Ovary (tissue), 9 donors: ENCODE measurements around the gene DCAF4. TPM values are rescaled to one million over a fixed set of nuclear protein-coding genes. Genes with fewer than 3 reads are reported as not detected.

ENCODE experiments used
- DNase-seq, 5 donors: peaks; one replicate each; pipeline ENCODE4 v3.0.0-alpha.2; 2019 to 2020
- H3K27ac ChIP-seq, 2 donors: fragments of 200-600 bp; one replicate each; pipeline versions ENCODE4 v1.5.1 to v1.8.0; 2019 to 2022
- H3K27me3 ChIP-seq: fragments of 200-600 bp; one replicate; pipeline ENCODE4 v1.8.0; 2022
- H3K36me3 ChIP-seq: fragments of 200-600 bp; sonication (generic); one replicate; pipeline ENCODE4 v1.5.1; 2019
- H3K4me1 ChIP-seq: one replicate; pipeline ENCODE4 v1.8.1; 2013; ENCODE audit warnings: mild to moderate bottlenecking, moderate library complexity; ENCODE audit not compliant: insufficient read depth
- H3K4me3 ChIP-seq: fragments of 200-600 bp; sonication (generic); one replicate; pipeline ENCODE4 v1.5.1; 2017
- H3K9me3 ChIP-seq, 2 donors: fragments of 200-600 bp in 1 of 2; sonication (generic) in 1 of 2; one replicate each; pipeline versions ENCODE4 v1.5.1 to v1.8.1; 2013 to 2019; ENCODE audit warnings: mild to moderate bottlenecking in 1 of 2, moderate library complexity in 1 of 2
- EP300 ChIP-seq: sonication (generic); formaldehyde crosslinking; IDR thresholded peaks from one replicate; pipeline ENCODE4 v1.6.1; 2017; ENCODE audit warnings: antibody characterized with exemption
- POLR2A ChIP-seq: fragments of 450-650 bp; IDR thresholded peaks from one replicate; pipeline ENCODE4 v1.6.1; 2017; ENCODE audit warnings: antibody characterized with exemption, mild to moderate bottlenecking, moderate library complexity
- WGBS, 3 donors: extraction: QIAGEN DNeasy Blood & Tissue Kit in 1 of 3; methylation state at CpG; one replicate each; pipeline versions ENCODE4 v1.1.5 to v1.1.7; 2013 to 2017; 5-methylcytosine and 5-hydroxymethylcytosine counted together
- intact Hi-C, 4 donors: fragments of 100-400 bp; cut with DNase I; formaldehyde crosslinking; loops; one replicate each; pipeline versions ENCODE4 v1.11.0 to v1.15.1; 2022 to 2023
- polyA plus RNA-seq, 2 donors: library from polyadenylated mRNA; stranded (reverse); fragments of 200-250 nt in 1 of 2; fragments of 350-450 nt in 1 of 2; fragmentation: Illumina TruSeq in 1 of 2; extraction: RNeasy Lipid Tissue Mini Kit (QIAGEN cat#74804) in 1 of 2; gene quantifications; one replicate each; pipeline ENCODE4 v1.2.3, GENCODE V29; 2013 to 2014
- total RNA-seq, 7 donors: library from RNA; depleted of rRNA in 2 of 7; stranded (reverse); fragments of >200 nt in 2 of 7; fragmentation: NEBNext Ultra II Directional in 3 of 7; extraction: Animal tissue kit (Norgen Biotek cat#: 25700) in 3 of 7; gene quantifications; one replicate each; pipeline versions ENCODE4 v1.1.0 to v1.2.4, GENCODE V29; 2016 to 2023
- TF ChIP-seq, protein P1 (sequence below), 3 donors: fragments of 450-650 bp in 2 of 3; fragments of 200-600 bp in 1 of 3; IDR thresholded peaks; one replicate each; pipeline versions ENCODE4 v1.5.1 to v1.8.0; 2016 to 2022; ENCODE audit warnings: antibody characterized with exemption in 3 of 3, mild to moderate bottlenecking in 1 of 3
- donor health status: DM: no; HTN: no; CAD: no; lungs with moderate emphysema.
- donor health status: DM: no; HTN: no; CAD: no.
- donor health status: Bipolar disorder and iron deficiency.
- donor health status: DM: yes; HTN: yes; CAD: no.
- donor health status: DM: no; HTN: no; CAD: no.
- donor health status: DM: yes; HTN: yes; CAD: no.

DCAF4 gene
- total and polyA plus RNA-seq, 9 donors, result 12.2 to 31.1 (median 20.4) TPM

GRCh38 chr14:72880164-72880563 is 46.1 kb upstream of the DCAF4 start:
- Histone ChIP-seq H3K27me3 (no peaks in the 10 kb centered on the region), H3K4me1 (peaks cover 6% of the 10 kb centered on the region), H3K36me3 (no peaks in the 10 kb centered on the region), H3K4me3 (no peak overlapping the region), H3K9me3 (no peaks in the 10 kb centered on the region), H3K27ac (no peak overlapping the region)
- intact Hi-C loops, result loop anchor here in 1 of 4 donors (10.0 kb wide), 1 partner anchor 225 kb away; no protein-coding TSS in a partner anchor
- TF ChIP-seq POLR2A (no peak), EP300 (no peak)
- TF ChIP-seq, protein P1, sequence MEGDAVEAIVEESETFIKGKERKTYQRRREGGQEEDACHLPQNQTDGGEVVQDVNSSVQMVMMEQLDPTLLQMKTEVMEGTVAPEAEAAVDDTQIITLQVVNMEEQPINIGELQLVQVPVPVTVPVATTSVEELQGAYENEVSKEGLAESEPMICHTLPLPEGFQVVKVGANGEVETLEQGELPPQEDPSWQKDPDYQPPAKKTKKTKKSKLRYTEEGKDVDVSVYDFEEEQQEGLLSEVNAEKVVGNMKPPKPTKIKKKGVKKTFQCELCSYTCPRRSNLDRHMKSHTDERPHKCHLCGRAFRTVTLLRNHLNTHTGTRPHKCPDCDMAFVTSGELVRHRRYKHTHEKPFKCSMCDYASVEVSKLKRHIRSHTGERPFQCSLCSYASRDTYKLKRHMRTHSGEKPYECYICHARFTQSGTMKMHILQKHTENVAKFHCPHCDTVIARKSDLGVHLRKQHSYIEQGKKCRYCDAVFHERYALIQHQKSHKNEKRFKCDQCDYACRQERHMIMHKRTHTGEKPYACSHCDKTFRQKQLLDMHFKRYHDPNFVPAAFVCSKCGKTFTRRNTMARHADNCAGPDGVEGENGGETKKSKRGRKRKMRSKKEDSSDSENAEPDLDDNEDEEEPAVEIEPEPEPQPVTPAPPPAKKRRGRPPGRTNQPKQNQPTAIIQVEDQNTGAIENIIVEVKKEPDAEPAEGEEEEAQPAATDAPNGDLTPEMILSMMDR (IDR thresholded peaks at IDR 0.05), result no peak
- no peak for DNase-seq
- 88 to 89% (median 88%) methylated on average over 2 of the region's 2 CpGs for WGBS, 3 donors

- TF ChIP-seq, protein P1 (IDR thresholded peaks at IDR 0.05), result no peak
- TF ChIP-seq POLR2A, result no peak
- TF ChIP-seq EP300, result no peak
- no peak for DNase-seq
- no peaks in the 10 kb centered on the region for H3K9me3 ChIP-seq
- no peaks in the 10 kb centered on the region for H3K36me3 ChIP-seq
- intact Hi-C loops, result loop anchor here in 1 of 4 donors (10.0 kb wide), 1 partner anchor 226 kb away; no protein-coding TSS in a partner anchor
- 93 to 97% (median 93%) methylated on average over 2 of the region's 2 CpGs for WGBS, 3 donors
- no peak overlapping the region for H3K4me3 ChIP-seq
- no peak overlapping the region for H3K27ac ChIP-seq
- H3K4me1 ChIP-seq, result peaks cover 6% of the 10 kb centered on the region
- no peaks in the 10 kb centered on the region for H3K27me3 ChIP-seq
Measured at GRCh38 chr14:72880820-72881219, 45.4 kb upstream of the DCAF4 start.

DNA sequence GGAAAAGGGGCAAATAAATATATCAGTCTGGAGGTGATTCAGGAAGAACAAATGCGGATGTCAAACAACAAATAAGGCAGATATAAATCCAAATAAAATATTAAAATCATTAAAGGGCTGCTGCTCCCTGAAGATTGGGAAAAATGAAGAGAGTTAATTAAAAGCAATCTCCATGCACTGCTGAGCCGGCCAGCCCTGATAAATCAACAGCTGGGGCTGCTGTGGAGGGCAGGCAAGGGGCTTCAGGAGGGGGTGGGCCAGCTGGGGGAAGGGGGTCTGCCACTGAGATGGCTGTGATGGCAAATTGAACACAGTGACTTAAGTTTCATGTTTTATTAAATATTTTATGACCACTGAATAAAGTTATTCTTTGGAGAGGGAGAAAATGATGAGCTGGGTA is 44.7 kb upstream of the DCAF4 start:
- no peaks in the 10 kb centered on the region for H3K27me3 ChIP-seq
- TF ChIP-seq POLR2A (no peak), EP300 (no peak)
- H3K27ac ChIP-seq, result no peak overlapping the region
- WGBS, 3 donors, result 44 to 59% (median 53%) methylated on average over 2 of the region's 2 CpGs
- no peaks in the 10 kb centered on the region for H3K9me3 ChIP-seq
- peaks cover 5% of the 10 kb centered on the region for H3K4me1 ChIP-seq
- no peak for DNase-seq
- H3K4me3 ChIP-seq, result no peak overlapping the region
- H3K36me3 ChIP-seq, result no peaks in the 10 kb centered on the region
- intact Hi-C loops, result loop anchor here in 1 of 4 donors (10.0 kb wide), 1 partner anchor 227 kb away; no protein-coding TSS in a partner anchor

DNA sequence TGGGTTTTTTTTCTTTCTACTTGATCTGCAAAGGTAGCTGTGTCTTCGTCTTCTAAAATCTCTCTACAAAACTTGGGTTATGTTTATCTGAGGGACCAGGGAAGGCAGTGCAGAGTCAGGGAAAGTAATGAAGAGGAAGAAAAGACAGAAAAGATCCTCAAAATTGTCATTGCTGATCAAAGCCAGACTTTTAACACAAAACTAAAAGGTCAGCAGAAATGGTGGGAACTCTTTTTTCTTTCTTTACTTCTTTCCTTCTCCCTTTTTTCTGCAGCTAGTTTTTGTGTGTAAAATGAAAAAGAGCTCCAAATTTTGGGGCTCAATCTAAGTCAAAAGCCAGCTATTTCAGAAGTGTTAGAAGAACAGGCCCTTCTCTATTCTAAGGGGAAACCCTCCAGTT is 44.2 kb upstream of the DCAF4 start:
- 75 to 88% (median 82%) methylated on average over 1 of the region's 1 CpG for WGBS, 3 donors
- H3K4me3 ChIP-seq, result no peak overlapping the region
- no peaks in the 10 kb centered on the region for H3K9me3 ChIP-seq
- H3K27me3 ChIP-seq, result no peaks in the 10 kb centered on the region
- intact Hi-C loops, result loop anchor here in 1 of 4 donors (10.0 kb wide), 1 partner anchor 227 kb away; no protein-coding TSS in a partner anchor
- no peak overlapping the region for H3K27ac ChIP-seq
- H3K36me3 ChIP-seq, result no peaks in the 10 kb centered on the region
- DNase-seq, result no peak
- no peak for TF ChIP-seq EP300
- TF ChIP-seq POLR2A, result no peak
- TF ChIP-seq, protein P1 (IDR thresholded peaks at IDR 0.05), result no peak
- H3K4me1 ChIP-seq, result peaks cover 4% of the 10 kb centered on the region

DNA sequence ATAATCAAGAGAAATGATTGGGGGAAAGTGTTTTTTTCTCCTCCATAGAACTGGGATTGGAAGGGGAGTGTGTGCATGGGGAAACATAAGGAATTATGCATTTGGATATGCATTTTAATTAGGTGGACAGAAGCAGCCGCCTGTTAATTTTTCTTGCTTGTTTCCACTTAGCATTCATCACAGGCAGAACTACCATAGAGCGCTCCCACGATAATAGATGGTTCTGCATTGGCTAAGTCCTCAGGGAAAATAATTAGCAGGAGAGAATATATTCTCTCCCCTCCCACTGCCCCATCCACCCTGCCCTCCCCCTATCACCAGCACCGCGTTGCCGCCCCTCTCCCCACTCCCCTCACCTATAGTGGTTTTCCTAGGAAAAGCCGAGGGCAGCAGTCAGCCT is 43.8 kb upstream of the DCAF4 start:
- no peak overlapping the region for H3K4me3 ChIP-seq
- no peaks in the 10 kb centered on the region for H3K36me3 ChIP-seq
- intact Hi-C loops, result loop anchor here in 1 of 4 donors (10.0 kb wide), 1 partner anchor 228 kb away; no protein-coding TSS in a partner anchor
- no peaks in the 10 kb centered on the region for H3K9me3 ChIP-seq
- no peak for DNase-seq
- H3K4me1 ChIP-seq, result peaks cover 4% of the 10 kb centered on the region
- H3K27ac ChIP-seq, result no peak overlapping the region
- TF ChIP-seq POLR2A (no peak), EP300 (no peak)
- TF ChIP-seq, protein P1 (IDR thresholded peaks at IDR 0.05), result no peak
- WGBS, 3 donors, result 73 to 80% (median 79%) methylated on average over 7 of the region's 7 CpGs
- no peaks in the 10 kb centered on the region for H3K27me3 ChIP-seq
